SHP77 treated with DMSO at 0.1 percent for 48 hours (cell line): Measurements from ENCODE around the gene TEAD3.

Experiments used
- DNase-seq: peaks from one replicate; lab custom pipeline; 2025; lab: John Stamatoyannopoulos, UW

The TEAD3 gene

DNA sequence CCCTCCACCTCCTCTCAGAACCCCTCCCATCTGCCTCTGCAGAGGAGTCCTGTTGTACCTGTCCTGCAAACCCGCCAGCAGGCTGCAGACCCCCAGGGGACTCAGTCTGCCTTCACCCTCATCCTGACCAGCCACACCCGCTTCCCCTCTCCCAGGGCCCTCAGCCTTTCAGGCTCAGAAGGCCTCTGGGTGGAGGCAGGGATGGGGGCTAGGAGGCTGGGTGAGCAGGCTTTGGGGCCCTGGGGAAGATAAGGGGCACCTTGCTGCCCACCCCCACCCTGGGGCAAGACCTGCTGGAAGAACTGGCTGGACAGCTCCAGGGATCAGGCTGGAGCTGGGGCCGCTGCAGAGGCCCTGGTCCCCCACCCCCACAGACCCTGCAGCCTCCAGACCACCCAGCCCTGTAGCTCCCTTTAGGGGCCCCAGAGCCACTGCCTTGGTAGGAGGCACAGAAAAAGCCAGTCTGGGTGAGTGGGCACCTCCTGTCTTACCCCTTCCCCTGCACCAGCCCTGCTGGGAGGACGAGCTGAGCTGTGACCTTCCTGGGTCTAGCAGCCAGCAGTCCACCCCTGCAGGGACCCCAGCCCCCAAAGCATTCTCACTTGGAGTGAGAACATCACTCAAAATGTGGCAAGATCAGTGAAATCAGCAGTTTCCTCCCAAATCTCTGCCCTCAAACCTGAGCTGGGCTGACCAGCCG lies 5.2 kb downstream of the TEAD3 start:
- DNase-seq = no peak

DNA sequence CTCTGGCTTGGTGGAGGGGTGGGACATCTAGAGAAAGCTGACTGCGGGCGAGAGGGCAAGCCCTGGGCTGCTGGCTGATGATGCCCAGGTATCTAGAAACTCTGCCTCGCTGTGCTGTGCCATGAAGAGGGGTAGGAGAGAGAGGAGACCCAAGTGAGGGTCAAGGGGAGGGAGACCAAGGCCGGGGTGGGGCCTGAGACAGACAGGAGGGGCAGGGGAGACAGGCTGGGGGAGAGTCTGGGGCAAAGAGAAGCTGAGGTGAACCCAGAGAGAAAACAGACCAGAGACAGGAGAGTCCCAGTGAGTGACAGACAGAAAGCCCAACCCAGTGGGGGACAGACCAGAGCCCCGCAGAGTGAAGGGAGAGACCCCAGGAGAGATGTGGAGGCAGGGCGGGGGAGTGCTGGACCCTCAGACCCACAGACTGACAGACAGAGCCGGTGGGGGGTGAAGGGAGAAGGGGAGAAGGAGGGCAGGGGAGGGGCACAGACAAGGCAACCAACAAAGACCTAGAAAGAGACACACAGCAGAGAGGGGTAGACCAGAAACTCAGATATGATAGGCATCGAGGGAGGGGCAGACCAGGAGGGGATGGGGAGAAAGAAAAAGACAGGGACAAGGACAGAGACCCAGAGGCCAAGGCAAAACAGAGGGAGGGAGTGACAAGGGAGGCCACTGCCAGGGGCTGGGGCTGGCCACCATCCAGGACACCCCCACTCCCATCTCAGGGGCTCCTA lies 5.9 kb downstream of the TEAD3 start:
- no peak for DNase-seq

DNA sequence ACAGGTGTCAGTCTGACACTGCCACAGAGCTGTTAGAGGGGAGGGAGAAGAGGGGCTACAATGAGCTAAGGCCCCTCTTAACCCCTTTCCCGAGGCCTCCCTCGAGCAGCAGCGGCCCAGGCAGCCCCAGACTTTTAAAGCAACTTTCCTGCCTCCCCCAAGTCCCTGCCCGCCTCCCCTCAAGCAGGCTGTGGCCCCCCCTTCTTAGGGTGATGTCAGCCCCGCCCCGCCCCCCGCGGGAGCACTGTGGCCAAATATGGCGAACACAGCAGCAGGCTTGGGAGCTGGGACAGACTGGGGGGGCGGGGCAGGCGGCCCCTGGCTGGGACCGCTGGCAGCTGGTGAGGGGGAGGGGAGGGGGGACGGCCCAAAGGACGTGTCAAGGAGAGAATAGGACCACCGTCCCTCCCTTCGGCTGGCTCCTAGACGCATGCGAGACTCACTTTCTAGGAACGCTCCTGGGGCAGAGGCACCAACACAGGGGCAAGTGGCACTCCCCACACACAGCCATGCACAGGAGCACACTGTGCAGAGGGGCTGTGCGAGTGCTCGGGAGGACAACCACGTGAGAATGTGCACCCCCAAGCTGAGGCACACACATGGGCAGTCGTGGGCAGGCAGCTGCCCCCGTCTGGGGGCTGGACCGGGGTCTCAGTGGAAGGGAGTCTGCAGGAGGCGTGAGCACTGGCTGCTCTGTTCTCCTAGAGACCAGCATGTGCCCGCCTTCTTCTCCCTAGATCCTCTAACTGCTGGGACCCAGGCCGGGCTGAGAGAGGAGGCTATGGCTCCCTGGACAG lies 6.7 kb downstream of the TEAD3 start:
- no peak for DNase-seq

DNA sequence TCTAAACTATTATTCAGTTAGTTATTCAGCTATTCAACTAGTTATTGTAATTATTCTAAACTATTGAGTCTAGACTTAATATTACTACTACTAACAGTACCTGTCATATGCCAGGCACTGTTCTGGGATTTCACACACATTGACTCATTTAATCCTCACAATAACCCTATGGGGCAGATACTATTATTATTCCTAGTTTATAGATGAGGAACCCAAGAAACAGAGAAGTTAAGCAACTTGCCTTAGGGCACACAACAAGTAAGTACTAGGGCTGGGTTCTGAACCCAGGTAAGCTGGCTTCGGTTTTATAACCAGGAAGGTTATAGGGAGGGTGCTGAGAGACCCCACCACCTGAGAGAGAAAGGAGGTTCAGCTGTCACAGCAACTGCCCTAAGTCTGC lies 7.8 kb downstream of the TEAD3 start:
- no peak for DNase-seq

DNA sequence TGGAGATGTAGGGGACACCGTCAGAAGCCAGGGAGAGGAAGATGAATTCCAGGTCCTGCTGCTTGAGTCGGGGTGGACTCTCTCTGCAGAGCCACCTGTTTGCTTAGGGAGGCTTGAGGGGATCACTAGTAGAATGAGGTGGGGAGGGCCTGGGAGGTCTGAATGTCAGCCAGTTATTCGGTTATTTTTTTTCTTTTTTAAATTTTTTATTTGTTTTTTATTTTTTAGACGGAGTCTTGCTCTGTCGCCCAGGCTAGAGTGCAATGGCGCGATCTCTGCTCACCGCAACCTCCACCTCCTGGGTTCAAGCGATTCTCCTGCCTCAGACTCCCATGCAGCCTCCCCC lies 8.4 kb downstream of the TEAD3 start:
- DNase-seq = no peak

DNA sequence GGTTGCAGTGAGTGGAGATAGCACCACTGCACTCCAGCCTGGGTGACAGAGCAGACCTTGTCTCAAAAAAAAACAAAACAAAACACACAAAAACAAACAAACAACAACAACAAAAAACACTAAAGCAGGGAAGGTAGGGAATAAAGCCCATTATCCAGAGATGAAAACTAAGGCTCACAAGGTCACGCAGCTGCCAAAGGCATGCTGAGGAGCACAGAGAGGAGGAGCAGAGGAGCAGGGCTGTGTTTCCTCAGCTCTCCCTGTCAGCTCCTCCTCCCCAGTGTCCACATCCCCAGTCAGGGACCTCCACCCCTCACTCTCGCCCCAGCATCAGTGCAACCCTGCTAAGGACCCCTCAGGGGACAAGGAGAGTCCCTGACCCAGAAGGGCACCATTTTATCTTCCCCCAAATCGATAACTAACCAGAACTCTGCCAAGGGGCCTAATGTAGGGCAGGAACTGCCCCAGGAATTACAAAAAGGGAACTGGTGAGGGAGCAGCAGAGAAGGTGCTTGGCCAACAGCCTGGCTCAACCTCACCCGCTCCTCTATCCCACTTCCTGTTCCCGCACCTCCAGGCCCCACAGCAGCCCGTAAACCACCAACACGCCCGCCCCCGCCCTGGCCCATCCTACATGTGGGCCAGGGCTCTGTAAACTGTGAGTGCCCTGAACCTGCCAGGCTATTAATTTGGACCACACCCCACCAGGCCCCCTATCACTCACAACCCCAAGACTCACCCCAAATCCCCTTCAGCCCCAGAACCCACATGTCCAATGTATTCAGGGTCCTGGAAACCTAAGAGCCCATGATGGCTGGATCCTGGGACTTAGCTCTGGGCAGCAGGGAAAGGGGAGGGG lies 9.0 kb downstream of the TEAD3 start:
- DNase-seq = no peak

DNA sequence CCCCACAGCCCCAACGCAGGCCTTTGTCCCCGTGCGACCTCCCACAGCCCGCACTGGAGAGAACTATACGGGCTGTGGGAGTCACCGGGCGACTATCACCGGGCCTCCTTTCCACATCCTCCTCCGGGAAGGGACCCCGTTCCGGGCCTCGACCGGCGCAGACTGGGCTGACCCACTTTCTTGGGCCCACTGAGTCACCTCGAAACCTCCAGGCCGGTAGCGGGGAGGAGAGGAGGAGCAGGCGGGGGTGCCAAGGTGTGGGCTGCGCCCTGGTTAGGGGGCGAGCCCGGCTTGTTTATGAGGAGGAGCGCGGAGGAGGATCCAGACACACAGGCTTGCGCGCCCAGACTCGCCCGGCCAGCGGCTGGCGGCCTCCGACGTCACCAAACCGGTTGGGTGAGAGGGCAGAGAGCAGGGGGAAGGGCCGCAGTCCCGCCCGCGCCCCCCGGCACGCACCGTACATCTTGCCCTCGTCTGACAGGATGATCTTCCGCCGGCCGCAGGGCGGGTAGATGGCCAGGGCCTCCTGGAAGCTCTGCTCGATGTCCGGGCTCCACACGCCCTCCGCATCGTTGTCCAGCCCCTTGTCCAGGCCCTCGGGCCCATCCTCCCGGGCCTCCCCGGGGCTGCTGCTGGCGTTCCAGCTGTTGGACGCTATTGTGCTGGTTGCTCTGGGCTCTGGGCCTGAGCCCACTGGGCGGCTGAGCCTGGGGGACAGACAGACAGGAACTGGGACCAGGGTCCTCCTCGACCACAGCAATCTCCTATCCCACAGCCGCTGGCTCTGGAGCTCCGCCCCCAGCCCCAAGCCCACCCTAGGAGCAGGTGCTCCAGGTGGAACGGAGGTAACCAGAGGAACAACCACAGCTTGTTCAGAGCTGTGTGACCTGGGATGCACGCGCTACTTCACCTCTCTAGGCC lies 10.6 kb downstream of the TEAD3 start:
- DNase-seq = no peak

DNA sequence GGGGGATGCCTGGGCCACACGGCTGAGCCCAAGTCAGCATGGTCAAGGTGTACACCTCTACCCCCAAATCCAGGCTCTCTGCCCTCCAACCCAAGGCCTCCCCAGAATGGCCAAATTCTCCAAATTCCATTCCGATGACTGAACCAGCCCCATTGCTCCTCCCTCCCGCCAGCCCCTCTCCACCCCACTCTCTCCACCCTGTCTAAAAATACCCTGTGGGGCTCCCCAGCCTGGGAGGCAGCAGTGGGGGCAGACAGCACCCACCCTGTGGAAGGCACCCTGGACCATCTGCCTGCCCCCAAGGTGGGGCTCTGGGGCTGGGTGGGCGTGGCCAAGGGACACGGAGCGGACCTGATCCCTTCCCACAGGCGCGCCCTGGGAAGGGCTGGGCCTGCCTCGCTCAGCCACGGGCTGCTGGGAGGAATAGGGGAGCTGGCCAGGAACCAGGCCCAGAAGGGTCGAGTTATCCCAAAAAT lies 11.4 kb downstream of the TEAD3 start:
- DNase-seq = no peak

DNA sequence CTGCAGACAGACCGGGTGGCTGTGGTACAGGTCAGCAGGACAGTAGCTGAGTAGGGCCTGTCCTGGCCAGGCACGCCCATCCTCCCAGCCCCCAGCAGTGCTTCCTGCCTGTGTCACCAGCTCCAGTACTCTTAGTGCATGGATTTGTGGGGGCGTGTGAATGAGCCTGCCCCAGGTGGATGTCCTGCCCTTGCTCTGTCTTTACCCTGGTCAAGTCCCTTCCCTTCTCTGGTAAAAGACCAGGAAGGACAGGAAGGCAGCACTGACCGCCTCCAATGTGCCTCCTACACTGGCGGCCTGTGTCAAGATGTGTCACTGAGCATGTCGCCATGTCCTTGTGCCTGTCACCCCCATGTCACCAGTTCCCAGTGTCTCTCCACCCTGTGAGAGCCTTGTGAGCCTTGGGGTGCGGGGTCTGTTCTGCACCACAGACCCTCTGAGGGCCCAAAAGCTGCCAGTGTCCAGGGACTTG lies 11.9 kb downstream of the TEAD3 start:
- no peak for DNase-seq

DNA sequence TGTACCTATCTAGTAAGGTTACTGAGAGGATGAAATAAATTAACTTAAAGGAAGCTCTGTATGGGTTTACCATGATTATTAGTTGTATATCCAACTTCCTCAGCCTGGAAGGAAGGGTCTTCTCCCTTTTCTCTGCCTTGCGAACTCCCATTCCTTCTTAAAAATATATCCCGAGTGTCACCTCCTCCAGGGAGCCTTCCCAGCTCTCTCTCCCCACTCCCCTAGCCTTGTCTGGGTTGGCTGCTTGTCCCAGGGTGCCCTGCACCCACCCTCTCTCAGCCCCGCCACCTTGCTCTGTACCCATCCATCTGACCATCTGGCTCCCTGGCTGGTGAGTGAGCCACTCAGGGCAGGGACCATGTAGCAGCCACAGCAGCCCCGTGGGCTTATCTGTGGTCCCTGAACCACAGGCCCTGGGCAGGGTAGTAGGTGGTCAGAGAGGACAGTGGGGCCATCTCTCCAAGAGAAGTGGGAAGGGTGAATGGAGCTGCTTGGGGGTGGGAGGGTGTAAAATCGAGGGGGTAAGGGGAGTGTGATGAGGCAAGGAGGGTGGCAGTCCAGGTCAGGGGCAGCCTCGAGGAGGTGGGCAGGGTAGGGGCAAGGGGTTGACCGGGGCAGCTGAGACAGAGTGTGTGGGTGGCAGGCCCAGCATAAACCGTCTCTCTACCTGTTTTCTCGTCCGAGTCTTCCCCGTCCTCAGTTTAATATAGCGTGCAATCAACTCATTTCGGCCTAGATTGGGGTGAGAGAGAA lies 12.8 kb downstream of the TEAD3 start:
- no peak for DNase-seq

DNA sequence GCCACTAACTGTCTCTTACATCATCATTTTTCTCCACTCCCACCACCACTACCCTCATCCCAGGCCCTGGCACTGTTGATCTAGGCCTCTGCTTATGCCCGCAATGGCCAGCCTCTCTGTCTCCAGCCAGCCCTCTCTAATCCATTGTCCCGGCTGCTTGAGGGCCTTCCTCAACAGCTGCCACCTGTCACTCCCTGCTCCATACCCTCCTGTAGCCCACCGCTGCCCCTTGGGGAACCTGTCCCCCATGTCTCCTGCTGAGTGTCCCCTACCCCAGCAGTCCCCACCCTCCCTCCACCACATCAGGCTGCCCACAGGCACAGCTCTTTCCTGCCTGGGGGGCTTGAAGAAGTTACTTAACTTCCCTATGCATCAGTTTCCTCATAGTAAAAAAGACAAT lies 13.4 kb downstream of the TEAD3 start:
- no peak for DNase-seq

DNA sequence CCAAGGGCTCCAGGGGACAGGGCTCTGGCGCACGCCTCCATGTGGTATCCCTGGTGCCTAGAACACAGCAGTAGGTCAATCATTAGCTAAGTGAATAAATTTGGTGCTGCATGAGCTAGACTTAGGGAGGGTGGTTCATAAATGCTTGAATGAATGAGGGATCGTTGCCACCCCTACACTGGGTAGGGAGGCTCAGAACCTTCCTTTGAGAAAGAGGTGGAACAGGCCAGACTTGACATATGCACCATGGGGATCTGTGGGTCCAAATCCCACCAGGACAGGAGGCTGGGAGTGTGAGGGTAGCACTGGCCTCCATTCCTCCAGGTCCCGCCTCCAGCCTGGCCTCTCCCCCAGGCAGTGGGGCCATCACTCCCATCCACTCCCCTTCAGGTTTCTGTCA lies 13.8 kb downstream of the TEAD3 start:
- DNase-seq = no peak

DNA sequence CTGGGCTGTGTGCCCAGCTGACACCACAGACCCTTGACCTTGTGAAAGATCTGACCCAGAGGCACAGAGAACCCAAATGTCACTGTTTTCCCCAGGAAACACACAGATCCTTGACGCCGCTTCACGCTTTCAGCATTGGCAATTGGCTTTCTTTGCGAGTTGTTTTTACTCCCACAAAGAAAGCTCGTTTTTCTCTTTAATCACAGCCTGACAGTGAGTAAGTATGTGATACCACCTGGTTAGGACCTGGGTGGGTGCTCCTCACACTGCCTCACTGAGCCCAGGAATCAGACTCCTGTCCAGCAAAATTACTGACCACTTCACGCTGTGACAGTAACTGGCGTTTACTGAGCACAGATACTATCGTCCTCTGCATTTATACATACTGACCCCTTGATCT lies 15.7 kb downstream of the TEAD3 start:
- DNase-seq = no peak

DNA sequence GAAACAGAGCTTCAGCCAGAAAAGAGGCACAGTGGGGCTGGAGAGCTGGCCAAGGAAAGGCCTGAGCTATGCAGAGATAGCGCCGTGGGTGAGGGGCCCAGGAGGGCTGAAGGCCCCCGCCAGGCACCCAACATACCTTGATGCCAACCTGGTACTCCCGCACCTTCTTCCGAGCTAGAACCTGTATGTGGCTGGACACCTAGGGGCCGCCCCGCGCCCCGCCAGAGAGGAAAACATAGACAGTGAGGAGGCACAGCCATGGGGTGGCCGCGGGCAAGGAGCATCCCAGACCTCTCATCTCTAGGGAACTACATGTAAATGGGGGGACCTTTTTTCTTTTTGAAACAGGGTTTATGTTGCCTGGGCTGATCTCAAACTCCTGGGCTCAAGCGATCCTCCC lies 16.7 kb downstream of the TEAD3 start:
- DNase-seq = no peak

DNA sequence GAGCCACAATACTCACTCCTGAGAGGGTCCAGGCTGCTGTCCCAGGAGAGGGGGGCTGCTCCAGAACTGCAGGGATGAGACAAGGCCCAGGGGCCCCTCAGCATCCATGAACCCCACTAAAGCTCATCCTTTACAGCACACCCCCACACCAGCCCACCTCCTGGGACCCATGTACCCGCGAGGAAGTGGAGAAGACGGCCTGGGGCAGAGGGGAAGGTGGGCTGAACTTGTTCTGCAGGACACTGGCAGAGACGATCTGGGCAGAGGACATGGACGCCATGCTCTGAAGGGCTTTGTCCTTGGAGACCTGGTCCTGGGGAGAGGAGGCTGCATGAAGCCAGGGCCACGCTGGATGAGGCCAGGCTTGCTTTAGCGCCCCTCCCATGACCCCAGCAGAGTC lies 18.6 kb downstream of the TEAD3 start:
- no peak for DNase-seq

DNA sequence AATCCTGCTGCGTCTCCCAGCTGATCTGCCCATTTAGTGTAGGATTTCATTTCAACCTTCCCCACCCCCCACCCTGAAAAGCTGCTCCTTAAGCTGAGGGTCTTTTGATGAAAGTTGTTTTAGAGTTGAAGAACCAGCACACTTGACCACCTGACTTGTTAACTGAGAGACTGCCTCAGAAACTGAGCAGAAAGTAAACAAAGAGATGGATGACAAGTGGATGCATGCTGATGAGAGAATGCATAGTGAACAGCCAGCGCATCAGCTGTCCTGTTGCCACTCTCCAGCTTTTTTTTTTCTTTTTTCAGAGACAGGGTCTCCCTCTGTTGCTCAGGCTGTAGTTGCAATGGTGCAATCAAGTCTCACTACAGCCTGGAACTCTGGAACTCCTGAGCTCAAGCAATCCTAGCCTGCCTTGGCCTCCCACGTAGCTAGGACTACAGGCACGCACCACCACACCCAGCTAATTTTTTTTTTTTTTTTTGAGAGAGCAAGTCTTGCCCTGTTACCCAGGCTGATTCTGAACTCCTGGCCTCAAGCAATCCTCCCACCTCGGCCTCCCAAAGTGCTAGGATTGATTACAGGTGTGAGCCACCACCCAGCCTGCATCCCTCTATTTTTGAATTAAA lies 19.2 kb downstream of the TEAD3 start:
- DNase-seq = no peak

DNA sequence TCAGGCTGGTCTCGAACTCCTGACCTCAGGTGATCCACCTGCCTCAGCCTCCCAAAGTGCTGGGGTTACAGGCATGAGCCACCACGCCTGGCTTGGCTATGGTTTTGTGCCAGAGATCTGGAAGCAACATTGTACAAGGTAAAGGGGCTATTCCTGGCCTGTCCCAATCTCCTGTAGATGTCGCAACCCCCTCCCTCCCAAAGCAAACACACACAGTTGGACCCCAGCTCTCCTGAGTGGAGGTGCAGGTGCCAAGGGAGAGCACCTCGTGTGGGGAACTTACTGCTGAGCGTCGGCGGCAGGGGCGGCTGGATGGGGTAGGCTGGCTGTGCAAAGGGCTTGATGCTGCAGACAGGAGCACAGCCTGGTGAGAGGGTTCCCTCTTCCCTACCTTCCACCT lies 19.9 kb downstream of the TEAD3 start:
- DNase-seq = no peak

DNA sequence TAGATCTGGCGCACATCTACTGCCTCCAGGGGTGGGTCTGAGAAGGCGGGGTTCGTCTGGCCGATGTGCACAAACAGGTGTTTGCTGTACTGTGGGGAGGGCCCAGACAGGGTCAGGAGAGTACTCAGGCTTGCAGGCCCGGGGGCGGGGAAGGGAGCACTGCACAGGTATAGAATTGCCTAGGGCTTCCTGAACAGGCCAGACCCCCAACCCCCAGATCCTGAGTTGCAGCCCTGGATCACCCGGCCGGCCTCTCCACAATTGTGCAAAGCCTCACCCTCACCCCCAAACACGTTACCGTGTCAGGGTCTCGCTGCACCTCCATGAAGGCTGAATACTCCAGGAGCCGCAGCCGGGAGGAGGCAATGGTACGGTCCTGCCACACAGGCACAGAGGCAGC lies 20.9 kb downstream of the TEAD3 start:
- no peak for DNase-seq

DNA sequence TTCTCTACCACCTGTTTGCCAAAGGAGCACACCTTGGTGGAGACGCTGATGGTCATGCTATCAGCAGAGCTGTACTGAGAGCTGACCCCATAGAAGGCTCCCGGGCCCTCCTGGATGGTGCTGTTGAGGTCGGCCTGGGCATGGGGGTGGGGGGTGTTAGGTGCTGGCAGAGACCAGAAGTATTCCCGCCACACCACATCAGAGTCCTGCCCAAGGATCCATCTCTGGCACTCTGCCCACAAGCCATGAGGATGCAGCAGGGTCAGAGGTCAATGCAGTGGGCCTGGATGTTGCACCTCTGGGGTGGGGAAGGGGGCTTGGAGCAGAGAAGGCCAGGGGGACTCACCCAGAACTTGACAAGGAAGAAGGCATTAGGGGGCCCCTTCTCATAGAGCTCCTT lies 21.3 kb downstream of the TEAD3 start:
- no peak for DNase-seq
